Liver (tissue), 9 donors: ENCODE measurements around the gene SLC24A4. TPM values are rescaled to one million over a fixed set of nuclear protein-coding genes. Genes with fewer than 3 reads are reported as not detected.

Experiments
- DNase-seq: peaks from one replicate; pipeline ENCODE4 v3.0.0-alpha.2; 2017; ENCODE audit warnings: low spot score
- H3K27ac ChIP-seq, 2 donors: one replicate each; pipeline ENCODE4 v1.7.0; 2013; ENCODE audit warnings: inconsistent platforms in 2 of 2, low read length in 2 of 2, control low read depth in 1 of 2, low read depth in 1 of 2, mild to moderate bottlenecking in 1 of 2
- H3K27me3 ChIP-seq, 4 donors: one replicate each; pipeline versions ENCODE4 v1.6.1 to v1.7.0; 2013; ENCODE audit warnings: low read length in 3 of 4, inconsistent platforms in 1 of 4, mild to moderate bottlenecking in 1 of 4, moderate library complexity in 1 of 4; ENCODE audit not compliant: control insufficient read depth in 4 of 4, insufficient read depth in 4 of 4
- H3K36me3 ChIP-seq, 4 donors: one replicate each; pipeline versions ENCODE4 v1.6.1 to v1.7.0; 2013; ENCODE audit warnings: low read length in 3 of 4, mild to moderate bottlenecking in 3 of 4, low read depth in 1 of 4, moderate library complexity in 1 of 4; ENCODE audit not compliant: control insufficient read depth in 4 of 4, insufficient read depth in 3 of 4
- H3K4me1 ChIP-seq, 4 donors: one replicate each; pipeline versions ENCODE4 v1.6.1 to v1.7.0; 2013; ENCODE audit warnings: low read length in 3 of 4, mild to moderate bottlenecking in 3 of 4, moderate library complexity in 1 of 4; ENCODE audit not compliant: control insufficient read depth in 4 of 4, insufficient read depth in 4 of 4
- H3K4me3 ChIP-seq, 3 donors: one replicate each; pipeline versions ENCODE4 v1.6.1 to v1.7.0; 2013; ENCODE audit warnings: low read length in 3 of 3, control low read depth in 1 of 3, low read depth in 1 of 3, mild to moderate bottlenecking in 1 of 3
- H3K9ac ChIP-seq, 2 donors: one replicate each; pipeline ENCODE4 v1.7.0; 2013; ENCODE audit warnings: low read length in 2 of 2, mild to moderate bottlenecking in 2 of 2, moderate library complexity in 2 of 2, control low read depth in 1 of 2, low read depth in 1 of 2
- H3K9me3 ChIP-seq, 4 donors: one replicate each; pipeline versions ENCODE4 v1.6.1 to v1.7.0; 2013; ENCODE audit warnings: low read length in 3 of 4; ENCODE audit not compliant: control insufficient read depth in 4 of 4
- ATF3 ChIP-seq: IDR thresholded peaks from 2 replicates; pipeline ENCODE4 v1.6.1; 2016; ENCODE audit warnings: antibody characterized with exemption
- CTCF ChIP-seq: fragments of 150-350 bp; IDR thresholded peaks from 2 replicates; pipeline ENCODE4 v1.5.1; 2017; ENCODE audit warnings: improper control_type of control experiment, low read depth, low read length; ENCODE audit not compliant: missing input control
- EGR1 ChIP-seq, 2 donors: IDR thresholded peaks; 2 replicates each; pipeline ENCODE4 v1.6.1; 2016 to 2018; ENCODE audit warnings: antibody characterized with exemption in 2 of 2, low read depth in 2 of 2
- FOXA1 ChIP-seq: IDR thresholded peaks from 2 replicates; pipeline ENCODE4 v1.6.1; 2016; ENCODE audit warnings: antibody characterized with exemption
- FOXA2 ChIP-seq: IDR thresholded peaks from 2 replicates; pipeline ENCODE4 v1.6.1; 2016; ENCODE audit warnings: antibody characterized with exemption
- GABPA ChIP-seq, 2 donors: IDR thresholded peaks in 1 of 2; conservative IDR thresholded peaks in 1 of 2; 2 replicates each; pipeline ENCODE4 v1.6.1; 2016; ENCODE audit warnings: antibody characterized with exemption in 2 of 2, mild to moderate bottlenecking in 1 of 2, moderate library complexity in 1 of 2
- HNF4A ChIP-seq, 2 donors: conservative IDR thresholded peaks; 2 replicates each; pipeline ENCODE4 v1.6.1; 2016; ENCODE audit warnings: antibody characterized with exemption in 2 of 2, mild to moderate bottlenecking in 2 of 2
- HNF4G ChIP-seq: IDR thresholded peaks from 2 replicates; pipeline ENCODE4 v1.6.1; 2016; ENCODE audit warnings: antibody characterized with exemption
- JUND ChIP-seq, 2 donors: IDR thresholded peaks; 2 replicates each; pipeline ENCODE4 v1.6.1; 2016; ENCODE audit warnings: antibody characterized with exemption in 2 of 2
- MAX ChIP-seq: IDR thresholded peaks from 2 replicates; pipeline ENCODE4 v1.6.1; 2016; ENCODE audit warnings: antibody characterized with exemption
- NR2F2 ChIP-seq: IDR thresholded peaks from 2 replicates; pipeline ENCODE4 v1.6.1; 2016; ENCODE audit warnings: antibody characterized with exemption
- RAD21 ChIP-seq, 2 donors: IDR thresholded peaks; 2 replicates each; pipeline ENCODE4 v1.6.1; 2016; ENCODE audit warnings: antibody characterized with exemption in 2 of 2, mild to moderate bottlenecking in 2 of 2
- REST ChIP-seq: IDR thresholded peaks from 2 replicates; pipeline ENCODE4 v1.6.1; 2016; ENCODE audit warnings: antibody characterized with exemption, mild to moderate bottlenecking
- SP1 ChIP-seq: IDR thresholded peaks from 2 replicates; pipeline ENCODE4 v1.6.1; 2018; ENCODE audit warnings: antibody characterized with exemption, mild to moderate bottlenecking
- TAF1 ChIP-seq: conservative IDR thresholded peaks from 2 replicates; pipeline ENCODE4 v1.6.1; 2016; ENCODE audit warnings: antibody characterized with exemption, mild to moderate bottlenecking
- YY1 ChIP-seq: IDR thresholded peaks from 2 replicates; pipeline ENCODE4 v1.6.1; 2016; ENCODE audit warnings: antibody characterized with exemption, mild to moderate bottlenecking
- ZBTB33 ChIP-seq: IDR thresholded peaks from 2 replicates; pipeline ENCODE4 v1.6.1; 2016; ENCODE audit warnings: antibody characterized with exemption
- WGBS: extraction: QIAGEN DNeasy Blood & Tissue Kit; methylation state at CpG from one replicate; pipeline ENCODE4 v1.1.7; 2013; 5-methylcytosine and 5-hydroxymethylcytosine counted together
- polyA plus RNA-seq, 2 donors: library from polyadenylated mRNA; stranded (reverse) in 1 of 2; unstranded in 1 of 2; fragments of 200-250 nt in 1 of 2; fragments of >200 nt in 1 of 2; fragmentation: Nextera tagmentation in 1 of 2; extraction: Ambion mirVana in 1 of 2; gene quantifications; one replicate each; pipeline versions ENCODE4 v1.2.1 to v1.2.3, GENCODE V29; 2013 to 2015
- total RNA-seq, 2 donors: library from RNA; depleted of rRNA; stranded (reverse); fragments of >200 nt; gene quantifications; one replicate each; pipeline ENCODE4 v1.2.3, GENCODE V29; 2014
- donor health status: healthy.
- donor health status: healthy.
- donor health status: healthy.
- donor health status: healthy.
- donor health status: healthy.

SLC24A4 gene
- total and polyA plus RNA-seq, 4 donors: 0.06 to 0.23 (median 0.12) TPM

- DNase-seq: no peak
- TF ChIP-seq YY1: no peak
- TF ChIP-seq TAF1: no peak
- TF ChIP-seq FOXA1: no peak
- TF ChIP-seq ATF3: no peak
- no peak for TF ChIP-seq HNF4A (conservative IDR thresholded peaks at IDR 0.05)
- no peak for TF ChIP-seq RAD21 (IDR thresholded peaks at IDR 0.05)
- TF ChIP-seq FOXA2: no peak
- TF ChIP-seq EGR1 (IDR thresholded peaks at IDR 0.05; ENCODE audit: low read depth in 2 of 2): no peak
- TF ChIP-seq HNF4G: no peak
- no peak for TF ChIP-seq CTCF
- TF ChIP-seq ZBTB33: no peak
- TF ChIP-seq SP1: no peak
- Histone ChIP-seq H3K36me3 (no peaks in the 10 kb centered on the region), H3K9ac (no peak overlapping the region), H3K4me3 (no peak overlapping the region), H3K9me3 (peaks cover 0 to 2% (median 0%) of the 10 kb centered on the region in 4 donors), H3K27ac (no peak overlapping the region), H3K4me1 (peaks cover 0 to 2% (median 0%) of the 10 kb centered on the region in 4 donors), H3K27me3 (no peaks in the 10 kb centered on the region)
- 79% methylated on average over 14 of the region's 14 CpGs for WGBS
These were observed 39.8 kb downstream of the SLC24A4 start for GRCh38 chr14:92362781-92363235.

GRCh38 chr14:92366237-92366636 lies 43.3 kb downstream of the SLC24A4 start:
- WGBS: 34% methylated on average over 11 of the region's 11 CpGs
- Histone ChIP-seq H3K9ac (no peak overlapping the region), H3K36me3 (no peaks in the 10 kb centered on the region), H3K27me3 (no peaks in the 10 kb centered on the region), H3K27ac (no peak overlapping the region), H3K9me3 (no peaks in the 10 kb centered on the region), H3K4me3 (no peak overlapping the region), H3K4me1 (peaks cover 0 to 2% (median 0%) of the 10 kb centered on the region in 4 donors)
- TF ChIP-seq SP1: no peak
- TF ChIP-seq ATF3: no peak
- TF ChIP-seq TAF1: no peak
- TF ChIP-seq CTCF: no peak
- TF ChIP-seq GABPA (IDR thresholded peaks at IDR 0.05 in 1 of 2, conservative IDR thresholded peaks at IDR 0.05 in 1 of 2): no peak
- TF ChIP-seq REST: no peak
- TF ChIP-seq HNF4A (conservative IDR thresholded peaks at IDR 0.05): no peak
- TF ChIP-seq HNF4G: no peak
- TF ChIP-seq JUND (IDR thresholded peaks at IDR 0.05): no peak
- TF ChIP-seq ZBTB33: no peak
- no peak for TF ChIP-seq NR2F2
- no peak for TF ChIP-seq RAD21 (IDR thresholded peaks at IDR 0.05)
- no peak for TF ChIP-seq MAX
- TF ChIP-seq YY1: no peak
- TF ChIP-seq FOXA2: no peak
- TF ChIP-seq FOXA1: no peak
- DNase-seq: peak; percentile 34
